Upper lobe of right lung (tissue), 1 donor: Measurements from ENCODE around the gene CEACAM5. TPM values are rescaled to one million over a fixed set of nuclear protein-coding genes. Genes with fewer than 3 reads are reported as not detected.
A peak's percentile ranks its signal among the peaks of the same experiment; 100 is the strongest.
"Not testable (repeated sequence)": the region's sequence is repeated elsewhere in the genome, so short reads cannot be mapped to it uniquely, and the experiment has no call there.

Source experiments
- ATAC-seq: fragments of 200-7000 bp; cut with Tn5 transposase; one replicate; pipeline ENCODE4 v1.9.1; 2020; ENCODE audit warnings: mild to moderate bottlenecking, moderate library complexity
- DNase-seq: peaks from one replicate; pipeline ENCODE4 v3.0.0-alpha.2; 2020
- H3K27ac ChIP-seq: fragments of 200-600 bp; one replicate; pipeline ENCODE4 v1.8.0; 2022
- H3K27me3 ChIP-seq: fragments of 200-600 bp; one replicate; pipeline ENCODE4 v1.8.0; 2022; ENCODE audit warnings: mild to moderate bottlenecking
- H3K36me3 ChIP-seq: fragments of 200-600 bp; one replicate; pipeline ENCODE4 v1.8.0; 2022
- H3K4me1 ChIP-seq: fragments of 200-600 bp; one replicate; pipeline ENCODE4 v1.8.0; 2022
- H3K4me3 ChIP-seq: fragments of 200-600 bp; one replicate; pipeline ENCODE4 v1.8.0; 2022; ENCODE audit warnings: mild to moderate bottlenecking
- H3K9me3 ChIP-seq: fragments of 200-600 bp; one replicate; pipeline ENCODE4 v1.8.0; 2022
- intact Hi-C: fragments of 100-400 bp; cut with DNase I; formaldehyde crosslinking; loops from one replicate; pipeline ENCODE4 v1.11.0; 2022
- total RNA-seq: library from RNA; stranded (reverse); fragmentation: NEBNext Ultra II Directional; extraction: Animal tissue kit (Norgen Biotek cat#: 25700); gene quantifications from one replicate; pipeline ENCODE4 v1.2.1, GENCODE V29; 2021
- TF ChIP-seq, protein P1 (sequence below): fragments of 200-600 bp; IDR thresholded peaks from one replicate; pipeline ENCODE4 v1.8.0; 2022; ENCODE audit warnings: antibody characterized with exemption
- donor health status: DM: no; HTN: yes; CAD: no; lungs with severe emphysema.

The CEACAM5 gene
- total RNA-seq, 1 donor from 2014 or later = 35.0 TPM

DNA sequence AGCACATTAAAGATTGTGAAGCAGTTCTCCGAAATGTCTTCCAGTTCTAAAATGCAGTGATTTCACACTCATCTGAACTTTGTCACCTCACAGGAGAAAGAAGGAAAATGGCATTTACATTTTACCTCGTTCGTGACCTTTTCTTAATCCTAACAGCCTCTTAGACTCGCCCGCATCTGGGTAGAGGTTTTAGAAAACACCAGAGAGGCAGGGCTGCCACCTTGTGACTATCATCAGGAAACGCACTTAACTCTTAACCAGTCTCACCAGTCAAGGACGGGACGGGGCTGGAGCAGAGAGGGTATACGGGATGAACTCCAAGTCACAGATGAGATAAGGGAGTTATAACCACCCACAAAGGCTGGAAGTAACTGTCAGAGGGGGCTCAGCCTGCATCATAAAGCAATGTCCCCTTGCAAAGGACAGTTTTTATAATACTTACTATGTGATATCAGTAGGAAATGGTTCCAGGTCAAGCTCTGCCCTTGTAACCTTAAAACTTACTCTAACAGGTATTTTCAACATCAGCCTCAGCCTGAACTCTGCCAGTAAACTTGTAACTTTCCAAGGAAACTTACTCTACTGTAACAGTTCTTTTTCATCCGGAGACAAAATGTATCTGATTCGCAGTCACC lies 38.3 kb downstream of the CEACAM5 start:
- Histone ChIP-seq H3K27ac (no peak overlapping the region), H3K4me3 (no peak overlapping the region), H3K36me3 (no peaks in the 10 kb centered on the region), H3K4me1 (no peaks in the 10 kb centered on the region), H3K27me3 (peaks cover 4% of the 10 kb centered on the region), H3K9me3 (no peaks in the 10 kb centered on the region)
- no peak for DNase-seq
- TF ChIP-seq, protein P1, sequence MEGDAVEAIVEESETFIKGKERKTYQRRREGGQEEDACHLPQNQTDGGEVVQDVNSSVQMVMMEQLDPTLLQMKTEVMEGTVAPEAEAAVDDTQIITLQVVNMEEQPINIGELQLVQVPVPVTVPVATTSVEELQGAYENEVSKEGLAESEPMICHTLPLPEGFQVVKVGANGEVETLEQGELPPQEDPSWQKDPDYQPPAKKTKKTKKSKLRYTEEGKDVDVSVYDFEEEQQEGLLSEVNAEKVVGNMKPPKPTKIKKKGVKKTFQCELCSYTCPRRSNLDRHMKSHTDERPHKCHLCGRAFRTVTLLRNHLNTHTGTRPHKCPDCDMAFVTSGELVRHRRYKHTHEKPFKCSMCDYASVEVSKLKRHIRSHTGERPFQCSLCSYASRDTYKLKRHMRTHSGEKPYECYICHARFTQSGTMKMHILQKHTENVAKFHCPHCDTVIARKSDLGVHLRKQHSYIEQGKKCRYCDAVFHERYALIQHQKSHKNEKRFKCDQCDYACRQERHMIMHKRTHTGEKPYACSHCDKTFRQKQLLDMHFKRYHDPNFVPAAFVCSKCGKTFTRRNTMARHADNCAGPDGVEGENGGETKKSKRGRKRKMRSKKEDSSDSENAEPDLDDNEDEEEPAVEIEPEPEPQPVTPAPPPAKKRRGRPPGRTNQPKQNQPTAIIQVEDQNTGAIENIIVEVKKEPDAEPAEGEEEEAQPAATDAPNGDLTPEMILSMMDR = peak; percentile 53
- intact Hi-C loops = no loop called here
- peak; percentile 86 for ATAC-seq

DNA sequence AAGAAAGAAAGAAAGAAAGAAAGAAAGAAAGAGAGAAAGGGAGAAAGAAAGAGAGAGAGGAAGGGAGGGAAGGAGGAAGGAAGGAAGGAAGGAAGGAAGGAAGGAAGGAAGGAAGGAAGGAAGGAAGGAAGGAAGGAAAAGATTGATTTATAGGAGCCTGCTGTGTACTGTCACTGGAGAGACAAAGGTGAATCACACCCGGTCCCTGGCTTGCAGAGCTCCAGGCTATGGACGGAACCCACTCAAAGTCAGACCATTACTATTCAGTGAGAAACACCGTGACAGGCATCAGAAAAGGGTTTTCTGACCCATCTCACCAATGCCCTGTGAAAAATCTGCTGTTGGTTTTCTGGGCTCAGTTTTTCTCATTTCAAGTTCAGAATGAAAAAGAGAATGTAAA lies 39.6 kb downstream of the CEACAM5 start:
- no peaks in the 10 kb centered on the region for H3K4me1 ChIP-seq
- no peaks in the 10 kb centered on the region for H3K9me3 ChIP-seq
- H3K36me3 ChIP-seq = no peaks in the 10 kb centered on the region
- ATAC-seq (no peak), DNase-seq (no peak)
- no peak overlapping the region for H3K27ac ChIP-seq
- intact Hi-C loops = no loop called here
- H3K4me3 ChIP-seq = no peak overlapping the region
- TF ChIP-seq, protein P1 = no peak
- H3K27me3 ChIP-seq = peaks cover 4% of the 10 kb centered on the region

DNA sequence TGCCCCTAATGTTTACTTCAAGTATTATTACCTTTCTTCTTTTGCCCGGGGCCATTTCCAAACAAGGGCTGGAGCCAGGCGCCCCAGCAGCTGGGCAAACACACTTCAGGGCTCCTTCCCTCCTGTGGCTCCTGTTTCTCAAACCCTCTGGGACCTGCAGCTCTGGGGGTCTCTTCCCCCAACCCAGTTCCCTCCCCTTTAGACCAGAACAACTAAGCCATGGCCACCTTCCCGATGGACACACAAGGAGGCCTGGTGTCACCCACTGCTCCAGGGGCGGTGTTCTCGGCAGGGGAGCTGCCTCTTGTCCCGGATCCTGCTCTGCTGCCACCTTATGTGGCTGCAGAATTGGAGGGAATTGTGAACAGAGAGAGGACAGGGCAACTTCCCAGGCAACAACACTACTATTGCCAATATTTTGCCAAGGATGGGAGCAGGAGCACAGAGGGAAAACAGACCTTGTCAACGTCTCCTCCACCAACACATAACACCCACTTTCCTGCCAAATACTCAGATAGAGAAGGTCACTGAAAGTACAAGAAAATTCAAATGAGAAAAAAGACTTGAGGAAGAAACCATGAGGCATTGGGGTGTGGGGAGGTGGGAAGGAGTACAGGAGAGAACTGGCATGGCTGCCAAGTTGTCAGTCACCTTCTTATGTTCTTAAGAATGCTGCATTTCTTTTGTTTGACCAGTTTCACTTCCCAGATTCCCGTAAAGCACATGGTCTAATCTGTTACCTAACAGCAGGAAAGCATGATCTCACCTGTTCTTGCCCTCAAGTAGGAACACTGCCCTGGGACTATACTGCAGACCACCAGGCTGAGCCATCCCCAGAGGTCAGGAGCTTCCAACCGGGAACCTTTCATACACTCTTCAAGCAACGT lies 42.1 kb downstream of the CEACAM5 start:
- intact Hi-C loops, H3K27me3 ChIP-seq, H3K9me3 ChIP-seq, H3K4me1 ChIP-seq, DNase-seq, H3K36me3 ChIP-seq: not testable (repeated sequence)
- ATAC-seq = peak; percentile 60
- Histone ChIP-seq H3K4me3 (peak overlapping the region; percentile 15), H3K27ac (peak overlapping the region; percentile 65)

DNA sequence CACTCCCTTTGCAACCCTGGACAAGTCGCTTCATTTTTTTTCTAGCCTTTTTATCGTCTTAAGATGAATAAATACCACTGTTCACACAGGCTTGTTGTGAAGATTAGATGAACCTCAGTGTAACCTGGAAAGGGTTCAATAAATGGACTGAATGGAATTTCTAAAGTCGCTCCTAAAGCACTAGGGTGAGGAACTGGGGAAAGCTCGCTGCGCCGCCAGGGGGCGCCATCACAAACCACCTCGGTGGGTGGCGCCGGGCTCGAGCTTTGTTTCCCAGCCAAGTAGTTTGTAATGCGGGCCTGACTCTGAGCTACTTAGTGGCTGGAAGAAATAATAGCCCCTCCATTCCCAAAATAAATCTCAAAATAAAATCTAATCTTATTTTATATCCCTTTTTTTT lies 44.7 kb downstream of the CEACAM5 start:
- Histone ChIP-seq H3K27ac (peak overlapping the region; percentile 33), H3K4me3 (no peak overlapping the region), H3K4me1 (no peaks in the 10 kb centered on the region), H3K9me3 (no peaks in the 10 kb centered on the region), H3K36me3 (no peaks in the 10 kb centered on the region), H3K27me3 (no peaks in the 10 kb centered on the region)
- ATAC-seq (peak; percentile 59), DNase-seq (peak; percentile 88)
- intact Hi-C loops = no loop called here
- TF ChIP-seq, protein P1 = peak; percentile 82

DNA sequence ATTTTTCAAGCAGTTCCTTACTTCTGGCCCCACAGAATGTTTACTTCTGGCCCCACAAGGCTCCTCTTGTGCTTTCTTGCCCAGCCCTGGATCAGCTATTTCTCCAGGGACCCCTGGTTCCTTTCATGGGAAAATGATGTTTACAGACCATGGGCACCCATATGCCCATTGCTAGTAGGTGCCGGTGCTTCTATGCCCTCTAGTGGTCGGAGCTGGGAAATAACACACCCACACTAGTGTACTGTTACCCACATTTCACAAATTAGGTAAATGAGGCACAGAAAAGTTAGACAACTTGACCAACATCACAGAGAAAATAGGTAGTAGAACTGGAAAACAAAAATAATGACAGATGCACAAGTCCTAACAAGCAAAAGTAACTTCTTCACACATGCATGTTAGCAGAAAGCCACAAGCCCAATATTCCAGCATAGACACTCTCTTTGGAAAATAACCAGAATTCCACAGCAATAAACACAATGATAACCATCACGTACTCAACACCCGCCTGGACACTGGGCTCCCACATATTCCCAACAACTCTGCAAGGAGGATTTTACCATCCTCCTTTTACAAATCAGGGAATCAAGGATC lies 45.6 kb downstream of the CEACAM5 start:
- no peak for DNase-seq
- no peak overlapping the region for H3K27ac ChIP-seq
- H3K27me3 ChIP-seq = no peaks in the 10 kb centered on the region
- ATAC-seq = peak; percentile 74
- TF ChIP-seq, protein P1 = peak; percentile 73
- H3K4me1 ChIP-seq = no peaks in the 10 kb centered on the region
- no peaks in the 10 kb centered on the region for H3K36me3 ChIP-seq
- no peak overlapping the region for H3K4me3 ChIP-seq
- intact Hi-C loops = no loop called here
- no peaks in the 10 kb centered on the region for H3K9me3 ChIP-seq
